ENCODE measurements around the gene PCMT1.
"Not testable (repeated sequence)": the region's sequence is repeated elsewhere in the genome, so short reads cannot be mapped to it uniquely, and the experiment has no call there.

GRCh38 chr6:149844036-149844435 lies 94.5 kb downstream of the PCMT1 start:
- not testable (repeated sequence) for TF ChIP-seq CTCF (conservative IDR thresholded peaks at IDR 0.05; ENCODE audit: low read length); EZH2phosphoT487 (IDR thresholded peaks at IDR 0.05; ENCODE audit: borderline replicate concordance, low read depth, low read length)

Data from OCI-LY7 (cell line).